DND-41 (cell line): ENCODE measurements around the gene GARIN1A.
"Not testable (repeated sequence)": the region's sequence is repeated elsewhere in the genome, so short reads cannot be mapped to it uniquely, and the experiment has no call there.

Experiments
- CTCF ChIP-seq: IDR thresholded peaks from 2 replicates; pipeline ENCODE4 v1.5.1; 2012; ENCODE audit warnings: borderline replicate concordance, low read length, moderate library complexity, mild to moderate bottlenecking; ENCODE audit not compliant: poor library complexity, severe bottlenecking; ENCODE audit errors: extremely low read depth
- EZH2 ChIP-seq: IDR thresholded peaks from 3 replicates; pipeline ENCODE4 v1.6.1; 2012; ENCODE audit warnings: borderline replicate concordance, low read depth, mild to moderate bottlenecking, moderate library complexity, low read length, inconsistent platforms; ENCODE audit not compliant: severe bottlenecking

GRCh38 chr7:128654501-128654900 lies 17.6 kb upstream of the GARIN1A start:
- not testable (repeated sequence) for TF ChIP-seq CTCF, EZH2
